ENCODE results near the gene GRM7. TPM values are rescaled to one million over a fixed set of nuclear protein-coding genes. Genes with fewer than 3 reads are reported as not detected.

GRM7 gene
- total and polyA plus RNA-seq, 2 donors (not counting 1 experiment from before 2014, with no cell fraction given): not detected

DNA sequence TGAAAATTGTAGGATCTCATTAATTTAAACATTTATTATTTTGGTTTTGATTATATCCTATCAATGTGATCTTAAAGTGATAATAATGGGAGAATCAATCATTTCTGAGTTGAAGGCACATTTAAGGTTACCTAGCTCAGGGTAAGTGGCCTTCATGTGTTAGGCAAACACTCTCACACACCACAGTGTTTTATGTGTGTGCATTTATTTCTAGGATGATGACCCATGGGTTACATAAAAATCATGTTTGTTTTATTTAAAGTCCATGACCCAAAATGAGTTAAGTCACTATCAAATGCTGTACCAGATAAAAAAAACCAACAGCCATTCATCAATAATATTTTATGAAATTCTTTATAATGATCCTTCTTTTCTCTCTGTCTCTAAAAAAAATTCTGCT lies 520.8 kb downstream of the GRM7 start:
- Histone ChIP-seq H3K9ac (ENCODE audit: insufficient read depth, low read length) (no peak overlapping the region), H4K20me1 (ENCODE audit: control insufficient read depth, extremely low read depth, insufficient read depth, low read length) (no peaks in the 10 kb centered on the region), H3K4me2 (ENCODE audit: extremely low read depth, insufficient read depth, low read length) (no peak overlapping the region), H3K79me2 (ENCODE audit: control insufficient read depth, insufficient read depth, low read length) (no peaks in the 10 kb centered on the region), H3K27ac (ENCODE audit: insufficient read depth, low read length) (no peak overlapping the region), H2AFZ (ENCODE audit: low read length) (no peak overlapping the region), H3K9me3 (ENCODE audit: control insufficient read depth, insufficient read depth, low read depth, low read length) (no peaks in the 10 kb centered on the region), H3K4me1 (ENCODE audit: control insufficient read depth, extremely low read depth, insufficient read depth, low read length) (no peaks in the 10 kb centered on the region), H3K36me3 (ENCODE audit: control insufficient read depth, insufficient read depth, low read length) (no peaks in the 10 kb centered on the region), H3K4me3 (replicated peaks in 1 of 4; ENCODE audit: control extremely low read depth in 1 of 4, insufficient read depth in 1 of 4, low read depth in 3 of 4, low read length in 4 of 4) (no peak overlapping the region), H3K27me3 (ENCODE audit: control insufficient read depth, insufficient read depth, low read length) (no peaks in the 10 kb centered on the region)
- TF ChIP-seq EZH2 (IDR thresholded peaks at IDR 0.05; ENCODE audit: low read length, missing control alignments): no peak
- TF ChIP-seq, protein P1, sequence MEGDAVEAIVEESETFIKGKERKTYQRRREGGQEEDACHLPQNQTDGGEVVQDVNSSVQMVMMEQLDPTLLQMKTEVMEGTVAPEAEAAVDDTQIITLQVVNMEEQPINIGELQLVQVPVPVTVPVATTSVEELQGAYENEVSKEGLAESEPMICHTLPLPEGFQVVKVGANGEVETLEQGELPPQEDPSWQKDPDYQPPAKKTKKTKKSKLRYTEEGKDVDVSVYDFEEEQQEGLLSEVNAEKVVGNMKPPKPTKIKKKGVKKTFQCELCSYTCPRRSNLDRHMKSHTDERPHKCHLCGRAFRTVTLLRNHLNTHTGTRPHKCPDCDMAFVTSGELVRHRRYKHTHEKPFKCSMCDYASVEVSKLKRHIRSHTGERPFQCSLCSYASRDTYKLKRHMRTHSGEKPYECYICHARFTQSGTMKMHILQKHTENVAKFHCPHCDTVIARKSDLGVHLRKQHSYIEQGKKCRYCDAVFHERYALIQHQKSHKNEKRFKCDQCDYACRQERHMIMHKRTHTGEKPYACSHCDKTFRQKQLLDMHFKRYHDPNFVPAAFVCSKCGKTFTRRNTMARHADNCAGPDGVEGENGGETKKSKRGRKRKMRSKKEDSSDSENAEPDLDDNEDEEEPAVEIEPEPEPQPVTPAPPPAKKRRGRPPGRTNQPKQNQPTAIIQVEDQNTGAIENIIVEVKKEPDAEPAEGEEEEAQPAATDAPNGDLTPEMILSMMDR (conservative IDR thresholded peaks at IDR 0.05 in 1 of 2, IDR thresholded peaks at IDR 0.05 in 1 of 2; ENCODE audit: low read depth in 1 of 2, low read length in 2 of 2): no peak
- DNase-seq (ENCODE audit: low read depth in 2 of 2): peak in 1 of 2 donors; percentile 9

DNA sequence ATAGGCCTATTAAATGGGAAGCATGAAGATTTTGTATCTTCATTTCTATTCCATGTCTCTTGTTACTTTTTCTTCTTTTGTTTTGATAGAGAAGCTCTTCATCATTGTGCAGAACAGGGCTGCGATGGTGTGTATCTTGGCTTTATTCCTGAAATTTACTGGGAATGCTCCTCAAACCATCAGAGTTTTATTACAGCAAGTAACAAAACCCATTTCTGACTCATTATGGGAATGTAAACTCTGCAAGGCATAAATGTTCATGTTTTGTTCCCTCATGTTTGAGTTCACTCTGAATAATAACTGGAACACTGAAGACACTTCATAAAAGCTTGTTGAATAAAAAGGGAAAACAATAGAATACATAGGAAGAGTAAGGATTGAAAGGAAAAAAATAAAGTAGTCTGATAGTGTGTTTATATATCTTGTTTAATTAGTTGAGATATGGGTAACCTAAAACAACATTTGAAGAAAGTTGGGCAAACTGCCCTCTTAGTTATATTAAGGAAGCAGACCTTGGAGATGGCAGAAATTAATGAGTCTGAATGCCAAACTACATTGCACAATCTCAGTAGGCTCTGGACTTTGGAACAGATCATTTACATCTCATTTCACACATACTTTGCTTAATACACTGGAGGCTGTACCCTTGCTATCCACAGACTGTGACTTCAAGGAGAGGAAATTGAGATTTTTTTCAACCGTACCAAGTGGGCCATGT lies 521.5 kb downstream of the GRM7 start:
- H3K9ac ChIP-seq (ENCODE audit: insufficient read depth, low read length): no peak overlapping the region

DNA sequence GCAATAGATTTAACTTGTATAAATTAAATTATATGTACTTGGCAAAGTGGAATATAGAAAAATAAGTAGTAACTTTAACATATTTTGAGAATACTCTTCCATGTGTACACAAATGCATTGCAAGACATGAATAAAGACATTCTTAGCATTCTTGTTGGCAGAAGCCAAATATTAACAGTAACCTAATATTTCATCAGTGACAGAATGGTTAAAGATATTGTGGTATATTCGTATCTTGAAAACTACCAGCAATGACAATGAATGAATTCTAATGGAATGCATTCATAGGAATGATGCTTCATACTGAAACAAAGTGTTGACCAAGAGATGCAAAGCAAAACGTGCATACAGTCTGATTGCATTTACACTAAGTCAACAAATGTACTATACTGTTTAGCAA lies 524.7 kb downstream of the GRM7 start:
- Histone ChIP-seq H3K27me3 (ENCODE audit: control insufficient read depth, insufficient read depth, low read length) (no peaks in the 10 kb centered on the region), H3K4me3 (replicated peaks in 1 of 4; ENCODE audit: control extremely low read depth in 1 of 4, insufficient read depth in 1 of 4, low read depth in 3 of 4, low read length in 4 of 4) (no peak overlapping the region), H4K20me1 (ENCODE audit: control insufficient read depth, extremely low read depth, insufficient read depth, low read length) (no peaks in the 10 kb centered on the region), H3K79me2 (ENCODE audit: control insufficient read depth, insufficient read depth, low read length) (no peaks in the 10 kb centered on the region), H2AFZ (ENCODE audit: low read length) (no peak overlapping the region), H3K36me3 (ENCODE audit: control insufficient read depth, insufficient read depth, low read length) (no peaks in the 10 kb centered on the region), H3K27ac (ENCODE audit: insufficient read depth, low read length) (no peak overlapping the region), H3K4me1 (ENCODE audit: control insufficient read depth, extremely low read depth, insufficient read depth, low read length) (no peaks in the 10 kb centered on the region), H3K9ac (ENCODE audit: insufficient read depth, low read length) (no peak overlapping the region), H3K9me3 (ENCODE audit: control insufficient read depth, insufficient read depth, low read depth, low read length) (no peaks in the 10 kb centered on the region), H3K4me2 (ENCODE audit: extremely low read depth, insufficient read depth, low read length) (no peak overlapping the region)
- TF ChIP-seq EZH2 (IDR thresholded peaks at IDR 0.05; ENCODE audit: low read length, missing control alignments): no peak
- peak in 1 of 2 donors; percentile 74 for DNase-seq (ENCODE audit: low read depth in 2 of 2)

More for the DNA sequence above, 521.5 kb downstream of the GRM7 start:
- Histone ChIP-seq H3K9me3 (ENCODE audit: control insufficient read depth, insufficient read depth, low read depth, low read length) (no peaks in the 10 kb centered on the region), H3K4me1 (ENCODE audit: control insufficient read depth, extremely low read depth, insufficient read depth, low read length) (no peaks in the 10 kb centered on the region), H3K4me3 (replicated peaks in 1 of 4; ENCODE audit: control extremely low read depth in 1 of 4, insufficient read depth in 1 of 4, low read depth in 3 of 4, low read length in 4 of 4) (no peak overlapping the region), H3K4me2 (ENCODE audit: extremely low read depth, insufficient read depth, low read length) (no peak overlapping the region), H3K27me3 (ENCODE audit: control insufficient read depth, insufficient read depth, low read length) (no peaks in the 10 kb centered on the region), H3K27ac (ENCODE audit: insufficient read depth, low read length) (no peak overlapping the region), H2AFZ (ENCODE audit: low read length) (no peak overlapping the region), H3K36me3 (ENCODE audit: control insufficient read depth, insufficient read depth, low read length) (no peaks in the 10 kb centered on the region), H3K79me2 (ENCODE audit: control insufficient read depth, insufficient read depth, low read length) (no peaks in the 10 kb centered on the region), H4K20me1 (ENCODE audit: control insufficient read depth, extremely low read depth, insufficient read depth, low read length) (no peaks in the 10 kb centered on the region)
- TF ChIP-seq EZH2 (IDR thresholded peaks at IDR 0.05; ENCODE audit: low read length, missing control alignments): no peak
- TF ChIP-seq, protein P1 (conservative IDR thresholded peaks at IDR 0.05 in 1 of 2, IDR thresholded peaks at IDR 0.05 in 1 of 2; ENCODE audit: low read depth in 1 of 2, low read length in 2 of 2): no peak
- peak; percentile 95 for DNase-seq (ENCODE audit: low read depth in 2 of 2)
